NCI-H2171 treated with DMSO at 0.1 percent for 48 hours (cell line): ENCODE results near the gene NMRAL1.
A peak's percentile ranks its signal among the peaks of the same experiment; 100 is the strongest.

Experiments
- DNase-seq: peaks from one replicate; lab custom pipeline; 2025; lab: John Stamatoyannopoulos, UW

Gene NMRAL1

DNA sequence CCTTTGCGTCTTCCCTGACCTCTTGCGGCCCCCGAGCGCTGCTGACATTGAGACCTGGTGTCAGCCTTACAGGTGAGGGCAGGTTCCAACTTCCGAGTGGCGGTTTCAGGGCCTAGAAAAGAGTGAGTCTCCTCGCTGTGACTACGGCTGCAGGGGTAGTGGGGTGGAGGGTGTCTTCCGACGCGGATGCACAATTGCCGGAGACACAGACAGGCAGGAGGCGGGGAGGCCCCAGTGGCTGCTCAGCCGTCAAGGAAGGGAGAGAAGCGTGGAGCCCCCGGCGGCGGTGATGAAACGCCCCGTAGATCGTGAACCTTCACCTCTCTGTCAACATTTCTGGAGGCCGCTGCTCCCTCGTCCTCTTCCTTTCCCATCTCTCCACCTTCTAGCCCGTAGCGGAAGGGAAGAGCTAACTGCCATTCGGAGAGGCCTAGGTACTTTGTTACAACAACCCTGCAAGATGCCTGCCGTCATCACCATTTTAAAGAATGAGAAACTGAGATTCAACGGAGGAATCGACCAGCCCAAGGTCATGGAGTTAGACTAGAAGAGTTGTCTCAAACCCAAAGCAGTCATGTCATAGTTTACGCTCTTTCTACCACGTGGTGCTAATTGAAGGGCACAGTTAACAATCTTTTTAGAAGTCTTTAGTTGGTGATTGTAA is 48.3 kb downstream of the NMRAL1 start:
- peak; percentile 57 for DNase-seq

DNA sequence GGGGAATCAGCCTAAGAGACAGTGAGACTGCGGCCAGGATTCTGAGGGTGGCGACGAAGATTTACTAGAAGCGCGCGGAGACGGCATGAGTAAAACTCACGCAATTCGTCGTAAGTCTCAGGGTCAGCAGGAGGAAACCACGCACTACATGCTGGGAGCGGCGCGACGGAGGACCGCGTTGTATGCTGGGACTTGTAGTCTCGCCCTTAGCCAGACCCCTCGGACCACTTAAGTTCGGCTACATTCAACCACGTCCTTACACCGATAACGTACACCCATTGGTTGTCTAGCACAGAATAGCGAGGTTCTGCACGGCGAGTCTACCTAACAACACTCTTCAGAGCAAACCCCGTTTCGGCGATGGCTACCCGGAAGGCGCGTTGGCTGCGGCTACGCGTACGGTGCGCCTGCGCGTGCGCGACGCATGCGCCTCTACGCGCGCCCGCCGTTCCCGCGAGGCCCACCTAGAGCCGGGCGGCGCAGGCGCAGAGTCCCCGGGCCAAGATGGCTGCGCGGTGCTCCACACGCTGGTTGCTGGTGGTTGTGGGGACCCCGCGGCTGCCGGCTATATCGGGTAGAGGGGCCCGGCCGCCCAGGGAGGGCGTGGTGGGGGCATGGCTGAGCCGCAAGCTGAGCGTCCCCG is 48.9 kb downstream of the NMRAL1 start, which contains the start of gene DNAJA3:
DNAJA3 (plus strand) TSS at position 491 of the 643 bp plus-strand sequence; CDS start at position 505, 14 bp downstream.
- DNase-seq, result peak; percentile 95

DNA sequence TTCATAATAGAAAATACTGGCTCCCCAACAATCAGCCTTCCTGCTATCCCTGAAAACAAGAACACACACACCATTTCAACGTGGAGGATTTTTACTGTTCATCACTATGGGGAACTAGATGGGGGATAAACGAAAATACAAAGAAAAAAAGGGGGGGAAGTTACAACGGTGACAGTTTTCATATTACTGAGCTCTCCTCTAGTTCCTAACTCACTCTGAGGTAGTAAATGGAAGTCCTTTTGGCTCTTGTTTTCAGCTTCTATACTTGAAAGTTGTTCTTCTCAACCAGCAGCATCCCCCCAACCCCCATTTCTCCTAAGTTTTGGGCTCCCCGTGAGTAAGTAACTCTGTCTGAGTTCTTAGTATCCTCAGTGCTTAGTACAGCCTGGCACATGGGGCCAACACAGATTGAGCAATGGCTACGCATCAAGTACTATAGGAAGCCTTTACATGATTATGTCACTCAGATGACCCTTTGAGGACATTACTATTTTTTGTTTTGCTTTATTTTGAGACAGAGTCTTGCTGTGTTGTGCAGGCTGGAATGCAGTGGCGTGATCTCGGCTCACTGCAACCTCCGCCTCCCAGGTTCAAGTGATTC is 53.8 kb downstream of the NMRAL1 start:
- no peak for DNase-seq

DNA sequence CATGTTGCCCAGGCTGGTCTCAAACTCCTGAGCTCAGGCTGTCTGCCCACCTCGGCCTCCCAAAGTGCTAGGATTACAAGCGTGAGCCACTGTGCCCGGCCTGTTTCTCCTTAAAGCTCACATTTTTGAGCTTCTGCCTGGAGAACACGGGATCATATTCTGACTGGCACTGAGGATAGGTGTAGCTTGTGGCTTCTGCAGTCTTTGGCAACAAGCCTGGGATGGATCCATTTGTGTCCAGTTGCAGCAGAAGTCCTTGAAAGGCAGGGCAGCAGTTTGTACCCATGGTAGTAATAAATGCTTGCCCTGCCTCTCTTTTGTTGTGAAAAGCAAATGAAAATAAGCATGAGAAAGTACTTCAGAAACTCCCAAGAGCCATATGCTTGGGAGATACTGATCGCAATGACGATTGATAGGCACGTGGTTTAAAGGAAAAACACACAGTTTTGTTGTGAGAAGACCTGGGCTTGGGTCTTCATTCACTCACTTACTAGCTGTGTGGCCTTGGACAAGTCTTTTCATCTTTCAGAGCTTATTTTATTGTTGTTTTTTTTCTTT is 54.9 kb downstream of the NMRAL1 start:
- DNase-seq, result no peak

DNA sequence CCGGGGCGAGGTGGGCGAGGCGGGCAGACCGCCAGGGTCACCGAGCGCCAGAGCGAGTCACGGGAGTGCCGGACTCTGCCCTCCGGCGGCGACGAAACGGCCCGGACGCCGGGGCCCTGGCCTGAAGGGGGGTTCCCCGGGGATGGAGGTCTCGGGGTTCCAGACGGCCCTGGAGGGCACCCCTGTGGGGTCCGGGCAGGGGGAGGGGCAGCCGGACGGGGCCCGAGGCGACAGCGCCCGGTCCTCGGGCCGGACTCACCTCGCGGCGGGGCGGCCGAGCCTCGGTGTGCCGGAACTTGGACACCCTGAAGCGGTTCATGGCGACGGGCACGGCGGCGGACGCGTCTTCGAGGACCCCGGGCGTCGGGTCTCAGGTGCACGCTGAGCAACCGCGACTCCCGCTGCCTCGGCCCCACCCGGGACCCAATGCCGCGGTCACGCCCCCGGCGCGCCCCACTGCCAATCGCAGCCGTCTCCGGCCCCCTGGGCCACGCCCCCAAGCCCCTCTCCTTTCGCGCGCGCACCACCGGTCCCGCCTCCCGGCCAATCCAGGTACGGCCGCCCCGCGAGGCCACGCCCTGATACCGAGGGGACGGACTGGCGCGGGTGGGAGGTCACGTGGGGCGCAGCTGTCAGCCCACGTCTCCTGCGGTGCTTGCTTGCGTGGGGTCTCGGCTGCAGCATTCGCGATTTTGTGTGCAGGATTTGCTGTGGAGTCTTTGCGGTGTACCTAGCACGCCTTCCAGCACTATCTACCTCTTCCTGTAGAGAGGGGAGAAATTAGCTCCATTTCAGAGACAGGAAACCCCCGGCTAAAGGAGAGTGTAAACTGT is 58.0 kb downstream of the NMRAL1 start, which contains the start of gene CORO7:
CORO7 (minus strand) TSS at position 397 of the 833 bp plus-strand sequence; CDS start at position 319, 78 bp downstream.
- peak; percentile 89 for DNase-seq

DNA sequence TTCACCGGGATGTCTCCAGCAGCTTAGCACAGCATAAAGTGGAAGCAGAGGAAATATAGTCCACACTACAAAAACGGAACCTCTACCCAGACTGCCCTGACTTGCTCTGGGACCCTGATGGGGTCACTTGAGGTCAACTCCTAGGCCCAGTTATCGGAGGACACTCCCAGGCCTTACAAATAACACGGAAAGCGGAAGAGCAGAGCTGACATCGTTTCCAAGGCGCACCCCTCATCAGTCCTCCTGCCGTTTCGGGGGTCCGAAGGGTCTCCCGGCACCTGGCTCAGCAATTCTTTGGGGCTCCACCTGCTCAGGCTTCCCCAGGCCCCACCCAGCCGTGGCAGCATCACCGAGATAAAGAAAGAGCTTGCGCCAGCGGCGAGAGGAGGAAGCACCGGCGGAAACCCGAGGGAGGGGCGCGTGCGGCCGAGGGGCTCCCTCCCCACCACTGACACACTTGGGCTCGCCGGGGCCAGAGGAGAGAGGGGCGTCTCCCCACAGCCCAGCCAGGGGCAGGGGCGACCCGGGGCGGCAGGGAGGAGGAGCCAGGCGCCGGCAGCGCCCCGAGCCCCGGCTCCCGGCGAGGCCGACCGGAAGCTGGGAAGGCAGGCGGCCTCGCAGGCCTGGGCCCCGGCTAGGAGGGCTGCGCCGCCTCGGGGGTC is 58.8 kb downstream of the NMRAL1 start:
- DNase-seq, result peak; percentile 19

DNA sequence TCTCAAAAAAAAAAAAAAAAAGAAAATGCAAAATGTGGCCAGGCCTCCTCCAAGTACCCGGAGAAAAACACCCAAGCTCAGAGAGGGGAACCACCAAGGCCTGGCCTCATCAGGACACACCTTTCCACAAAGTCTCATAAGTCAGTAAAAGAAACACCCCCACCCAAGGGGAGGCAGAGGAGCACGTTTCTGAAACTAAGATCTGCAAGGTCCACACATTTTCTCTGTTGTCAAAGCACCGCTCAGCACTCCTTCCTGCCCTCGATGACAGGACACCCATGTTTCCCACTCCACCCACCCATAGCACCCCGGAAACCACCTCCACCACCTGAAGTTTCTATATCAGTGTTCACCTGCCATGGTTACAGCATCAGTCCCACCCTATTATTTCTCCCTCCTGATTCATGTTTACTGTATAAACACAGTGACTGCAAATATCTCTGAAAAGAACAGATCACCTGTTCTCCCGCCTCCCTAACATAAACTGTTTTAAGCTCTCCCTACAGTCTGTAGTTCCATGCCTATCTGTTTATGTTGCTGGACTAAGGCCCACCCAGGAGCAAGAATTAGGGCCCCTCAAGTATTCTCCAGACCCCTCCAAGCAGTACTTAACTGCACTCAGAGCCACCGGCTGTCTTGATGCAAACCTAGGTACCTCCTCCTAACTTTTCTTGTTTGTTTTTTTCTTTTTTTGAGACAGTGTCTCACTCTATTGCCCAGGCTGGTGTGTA is 60.1 kb downstream of the NMRAL1 start:
- DNase-seq, result no peak

DNA sequence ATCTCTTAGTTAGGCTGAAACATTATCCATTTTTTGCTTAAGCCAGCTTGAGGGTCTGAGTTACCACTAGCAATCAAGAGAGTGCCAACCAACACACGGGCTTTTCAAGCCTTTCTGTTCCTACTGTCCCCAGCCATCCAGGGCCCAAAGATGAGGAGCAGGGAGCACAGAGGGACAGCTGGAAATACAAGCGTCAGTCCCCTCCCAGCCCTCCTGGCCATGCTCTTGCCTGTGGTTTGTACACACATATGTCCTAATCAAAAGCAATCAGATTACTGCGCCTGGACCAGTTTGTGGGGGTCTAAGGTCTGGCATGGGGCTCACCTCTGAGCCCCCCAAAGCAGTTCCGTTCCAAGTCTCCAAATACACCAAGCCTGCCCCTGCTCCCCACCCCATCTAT is 61.6 kb downstream of the NMRAL1 start:
- DNase-seq, result no peak

DNA sequence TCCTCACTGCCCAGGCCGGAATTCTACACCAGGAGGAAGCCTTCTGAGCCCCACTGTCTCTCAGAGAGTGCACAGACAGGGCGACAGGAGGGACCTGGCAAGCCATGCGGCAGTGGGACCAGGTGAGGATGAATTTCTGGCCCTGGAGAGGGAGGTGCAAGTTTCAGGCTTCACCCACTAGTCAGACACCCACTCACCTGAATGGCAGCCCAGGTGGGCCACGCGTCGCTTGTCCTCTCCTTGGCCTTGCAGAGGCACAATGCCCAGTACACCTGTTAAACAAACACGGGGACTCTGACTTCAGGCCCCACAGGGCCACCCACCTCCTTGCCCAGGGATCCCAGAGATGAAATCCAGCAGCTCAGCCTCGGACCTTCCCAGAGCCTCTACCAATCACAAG is 62.3 kb downstream of the NMRAL1 start:
- no peak for DNase-seq
